GM19438 (cell line): ENCODE measurements around the gene PAGR1.
"Not testable (repeated sequence)": the region's sequence is repeated elsewhere in the genome, so short reads cannot be mapped to it uniquely, and the experiment has no call there.

ENCODE experiments used
- ATAC-seq: cut with Tn5 transposase; IDR thresholded peaks from one replicate; pipeline ENCODE4 v1.9.1; 2021; ENCODE audit warnings: low read depth; ENCODE audit not compliant: unreplicated experiment

PAGR1 gene

GRCh38 chr16:29815793-29816693 lies at the start of gene PAGR1:
Gene PAGR1 (plus strand): TSS chr16:29816152. CDS start chr16:29816526, 374 bp downstream.
- ATAC-seq = peak; percentile 56

GRCh38 chr16:29766571-29766970 lies 49.4 kb upstream of the PAGR1 start:
- ATAC-seq = no peak

- no peak for ATAC-seq
Observed at GRCh38 chr16:29767062-29767461, 48.9 kb upstream of the PAGR1 start.

GRCh38 chr16:29769507-29769906 lies 46.4 kb upstream of the PAGR1 start:
- no peak for ATAC-seq

- no peak for ATAC-seq
Observed at GRCh38 chr16:29770250-29770929, 45.6 kb upstream of the PAGR1 start.

GRCh38 chr16:29772330-29772729 lies 43.6 kb upstream of the PAGR1 start:
- not testable (repeated sequence) for ATAC-seq

- ATAC-seq = no peak
Observed at GRCh38 chr16:29774730-29775129, 41.2 kb upstream of the PAGR1 start.

- no peak for ATAC-seq
Observed at GRCh38 chr16:29775742-29776408, 40.1 kb upstream of the PAGR1 start.

- ATAC-seq = no peak
Observed at GRCh38 chr16:29777576-29778350, 38.2 kb upstream of the PAGR1 start, which contains the start of gene ZG16. Gene ZG16 (plus strand): TSS chr16:29778256. CDS start chr16:29779267, 1,011 bp downstream.

GRCh38 chr16:29779474-29779873 lies 36.5 kb upstream of the PAGR1 start:
- no peak for ATAC-seq

- not testable (repeated sequence) for ATAC-seq
Observed at GRCh38 chr16:29783094-29783953, 32.6 kb upstream of the PAGR1 start.

- ATAC-seq = no peak
Observed at GRCh38 chr16:29784157-29784556, 31.8 kb upstream of the PAGR1 start.

- ATAC-seq = no peak
Observed at GRCh38 chr16:29784901-29785500, 31.0 kb upstream of the PAGR1 start.

- not testable (repeated sequence) for ATAC-seq
Observed at GRCh38 chr16:29787155-29787554, 28.8 kb upstream of the PAGR1 start.

GRCh38 chr16:29789775-29790182 lies 26.2 kb upstream of the PAGR1 start:
- peak; percentile 9 for ATAC-seq

- peak; percentile 90 for ATAC-seq
Observed at GRCh38 chr16:29790183-29790948, 25.6 kb upstream of the PAGR1 start, which contains the start of gene KIF22. Gene KIF22 (plus strand): TSS chr16:29790751. CDS start chr16:29790760, 9 bp downstream.

- ATAC-seq = no peak
Observed at GRCh38 chr16:29790949-29791844, 24.8 kb upstream of the PAGR1 start.
